Retinal pigment epithelial cell (primary cell): ENCODE data around the gene DPRX.

Source experiments
- DNase-seq: peaks from one replicate; pipeline ENCODE4 v3.0.0-alpha.2; 2010; ENCODE audit warnings: low read depth
- H3K4me3 ChIP-seq: 2 replicates; pipeline ENCODE4 v1.5.1; 2011; ENCODE audit warnings: mild to moderate bottlenecking, low read length, control low read depth, moderate library complexity
- CTCF ChIP-seq: conservative IDR thresholded peaks from 2 replicates; pipeline ENCODE4 v1.5.1; 2011; ENCODE audit warnings: low read depth, low read length, control low read depth, inconsistent platforms

The DPRX gene

DNA sequence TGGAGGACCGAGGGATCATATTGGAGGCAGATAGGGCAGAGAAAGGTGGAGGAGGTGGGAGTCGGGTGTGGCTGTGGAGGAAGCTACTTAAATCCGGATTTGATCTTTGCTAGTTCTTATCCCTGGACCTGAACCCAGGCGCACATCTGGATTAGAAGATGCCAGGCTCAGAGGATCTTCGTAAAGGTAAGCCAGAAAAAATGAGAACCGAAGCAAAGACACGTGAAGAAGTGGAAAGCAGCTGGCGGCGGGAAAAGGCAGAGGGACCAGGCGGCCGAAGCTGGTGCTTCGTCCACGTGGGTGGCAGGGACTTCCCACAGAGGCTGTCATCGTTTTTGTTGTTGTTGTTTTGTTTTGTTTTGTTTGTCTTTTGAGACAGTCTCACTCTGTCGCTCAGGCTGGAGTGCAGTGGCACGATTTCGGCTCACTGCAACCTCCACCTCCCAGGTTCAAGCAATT lies at the start of gene DPRX:
DPRX (plus strand) TSS at position 51 of the 459 bp plus-strand sequence; CDS start at position 159, 108 bp downstream.
- H3K4me3 ChIP-seq: no peak within 1 kb of the TSS
- no peak for TF ChIP-seq CTCF
- no peak for DNase-seq

DNA sequence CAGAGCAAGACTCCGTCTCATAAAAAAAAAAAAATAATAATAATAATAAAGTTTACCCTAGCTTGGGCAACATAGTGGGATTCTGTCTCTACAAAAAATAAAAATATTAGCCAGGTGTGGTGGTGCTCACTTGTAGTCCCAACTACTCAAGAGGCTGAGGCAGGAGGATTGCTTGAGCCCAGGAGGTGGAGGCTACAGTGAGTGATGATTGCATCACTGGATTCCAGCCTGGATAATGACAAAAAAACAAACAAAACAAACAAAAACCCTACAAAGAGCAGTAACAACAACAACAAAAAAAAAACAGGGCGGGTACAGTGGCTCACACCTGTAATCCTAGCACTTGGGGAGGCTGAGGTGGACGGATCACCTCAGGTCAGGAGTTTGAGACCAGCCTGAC lies 48.6 kb upstream of the DPRX start:
- no peak overlapping the region for H3K4me3 ChIP-seq
- TF ChIP-seq CTCF: no peak

DNA sequence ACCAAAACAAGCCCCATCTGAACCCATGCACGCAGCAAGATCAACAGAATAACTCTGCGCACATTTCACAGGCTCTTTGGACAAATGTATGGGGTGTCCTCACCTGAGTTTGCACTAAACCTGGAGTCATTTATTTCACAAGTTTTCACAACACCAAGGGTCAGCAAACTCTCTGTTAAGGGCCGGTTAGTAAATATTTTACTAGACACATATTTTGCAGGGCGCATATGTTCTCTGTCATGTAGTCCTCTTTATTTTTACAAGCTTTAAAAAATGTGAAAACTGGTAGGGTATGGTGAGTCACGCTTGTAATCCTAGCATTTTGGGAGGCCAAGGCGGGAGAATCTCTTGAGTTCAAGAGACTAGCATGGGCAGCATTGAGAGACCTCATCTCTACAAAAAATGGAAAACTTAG lies 45.5 kb upstream of the DPRX start:
- TF ChIP-seq CTCF: no peak
- no peak for DNase-seq
- no peak overlapping the region for H3K4me3 ChIP-seq

More for the DNA sequence above, 48.6 kb upstream of the DPRX start:
- no peak for DNase-seq

DNA sequence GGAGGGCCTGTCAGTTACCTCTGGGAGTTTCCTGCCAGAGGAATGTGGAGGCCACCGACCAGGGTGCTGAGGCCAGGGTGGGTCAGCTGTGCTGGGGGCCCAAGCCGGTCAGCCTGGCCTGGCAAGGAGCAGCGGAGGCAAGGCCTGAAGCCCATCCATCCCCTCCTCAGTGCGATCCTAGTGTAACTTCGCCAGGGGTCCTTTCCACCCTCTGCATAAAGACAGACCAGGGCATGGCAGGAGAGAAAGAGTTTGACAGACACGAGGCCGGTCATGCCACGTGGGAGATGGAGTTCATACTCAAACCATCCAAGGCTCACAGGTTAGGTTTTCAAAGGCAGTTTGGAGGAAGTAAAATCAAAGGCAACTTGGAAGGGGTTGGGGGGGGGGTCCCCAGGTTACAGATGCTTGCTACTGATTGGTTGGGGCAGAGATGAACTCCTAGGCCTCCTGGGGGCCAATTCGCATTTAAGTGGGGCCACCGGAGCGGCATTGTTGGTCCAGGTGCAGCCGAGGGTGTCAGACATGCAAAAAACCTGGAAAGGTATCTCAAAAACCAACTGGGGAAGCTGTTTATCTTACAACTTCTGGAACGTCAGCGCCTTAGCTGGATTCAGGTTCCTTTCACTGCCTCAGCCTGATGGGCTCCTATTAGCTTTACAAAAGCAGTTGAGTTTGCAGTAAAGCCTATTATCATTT lies 36.8 kb upstream of the DPRX start:
- TF ChIP-seq CTCF: no peak
- no peak for DNase-seq
- no peak overlapping the region for H3K4me3 ChIP-seq

GRCh38 chr19:53595510-53595867 lies 36.3 kb upstream of the DPRX start:
- no peak overlapping the region for H3K4me3 ChIP-seq
- no peak for DNase-seq
- no peak for TF ChIP-seq CTCF

GRCh38 chr19:53596056-53596455 lies 35.7 kb upstream of the DPRX start:
- no peak for DNase-seq
- no peak for TF ChIP-seq CTCF
- no peak overlapping the region for H3K4me3 ChIP-seq

GRCh38 chr19:53597023-53597422 lies 34.8 kb upstream of the DPRX start:
- no peak overlapping the region for H3K4me3 ChIP-seq
- TF ChIP-seq CTCF: no peak
- DNase-seq: no peak
